Stimulated activated CD8-positive, alpha-beta memory T cell treated with anti-CD3 and anti-CD28 coated beads, Interleukin-4, amount 100 ng/mL, for 48 hours (primary cell): Measurements from ENCODE around the gene MRPS21.
A peak's percentile ranks its signal among the peaks of the same experiment; 100 is the strongest.

Experiments used
- DNase-seq: peaks from one replicate; pipeline ENCODE4 v3.0.0-alpha.2; 2020

Gene MRPS21

DNA sequence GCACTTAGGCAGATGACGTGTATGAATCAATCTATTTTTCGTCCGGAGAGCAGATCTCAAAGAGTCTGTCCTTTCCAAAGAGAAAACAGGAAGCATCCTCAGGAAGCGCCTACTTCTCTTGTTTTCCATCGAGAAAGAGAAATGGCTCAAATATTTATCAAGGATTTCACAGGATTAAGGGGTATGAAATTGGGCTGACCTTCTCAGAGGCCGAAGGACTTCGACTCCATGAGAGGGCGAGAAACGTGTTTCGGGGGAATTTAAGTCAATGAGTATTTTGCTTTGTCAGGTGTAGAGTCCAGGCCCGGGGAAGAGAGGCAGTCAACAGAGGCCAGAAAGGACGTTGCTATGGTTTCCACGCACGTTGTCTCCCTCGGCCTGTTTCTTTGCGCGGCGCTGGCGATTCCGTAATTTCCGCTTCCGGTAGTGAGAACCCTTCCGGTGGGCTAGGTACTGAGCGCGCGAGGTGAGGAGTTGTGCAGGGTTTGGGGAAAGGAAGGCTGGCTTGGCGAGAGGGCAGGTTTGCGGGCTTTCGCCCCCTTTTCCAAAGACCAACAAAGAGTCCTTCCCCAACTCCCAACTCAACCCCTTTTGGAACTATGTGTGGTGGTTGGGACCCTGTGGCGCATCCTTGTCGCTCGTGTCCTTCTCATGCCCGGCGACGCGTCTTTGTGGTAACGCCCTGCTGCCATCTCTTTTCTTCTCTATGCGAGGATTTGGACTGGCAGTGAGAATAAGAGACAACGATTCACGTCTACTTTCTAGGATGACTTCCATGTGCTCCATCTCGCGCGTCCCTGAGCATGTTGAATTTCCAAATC, at the start of gene MRPS21:
Gene MRPS21 (plus strand): TSS at position 429 of the 821 bp plus-strand sequence. CDS start 506 bp downstream, outside the sequence.
- peak; percentile 90 for DNase-seq

DNA sequence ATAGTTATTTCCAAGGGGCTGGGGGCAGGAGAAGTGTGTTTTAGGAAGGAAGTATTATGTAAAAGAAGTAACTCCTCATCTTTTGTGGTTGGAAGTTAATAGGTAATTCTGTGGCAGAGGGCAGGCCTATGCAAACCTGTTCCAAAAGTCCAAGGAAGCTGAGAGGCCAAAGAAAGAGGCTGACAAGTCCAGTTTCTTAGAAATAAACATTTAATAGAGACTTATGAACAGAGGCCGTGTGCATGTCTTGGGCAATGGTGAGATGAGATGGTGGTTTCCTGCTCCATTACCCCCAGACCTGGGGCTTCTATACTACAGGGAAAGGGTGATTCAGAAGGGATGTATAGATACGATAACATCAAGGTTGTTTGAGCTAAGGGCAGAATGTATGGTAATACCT, 43.7 kb upstream of the MRPS21 start:
- DNase-seq = no peak

DNA sequence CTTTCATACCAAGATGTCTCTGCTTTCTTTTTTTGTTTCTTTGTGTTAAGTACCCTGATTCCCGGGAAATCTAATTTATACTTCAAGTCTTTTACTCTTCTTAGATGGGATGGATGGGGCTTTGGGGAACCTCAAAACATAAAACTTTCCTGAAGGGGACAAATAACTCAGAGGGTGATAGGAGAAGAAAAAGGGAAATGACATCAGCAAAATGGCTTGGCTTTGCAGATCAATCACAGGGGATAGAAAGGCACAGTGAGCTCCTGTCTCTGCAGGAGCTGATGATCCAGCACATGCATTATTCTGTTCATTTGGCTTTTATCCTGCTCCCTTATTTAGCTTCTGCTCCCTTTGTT, 37.5 kb upstream of the MRPS21 start:
- DNase-seq = no peak

DNA sequence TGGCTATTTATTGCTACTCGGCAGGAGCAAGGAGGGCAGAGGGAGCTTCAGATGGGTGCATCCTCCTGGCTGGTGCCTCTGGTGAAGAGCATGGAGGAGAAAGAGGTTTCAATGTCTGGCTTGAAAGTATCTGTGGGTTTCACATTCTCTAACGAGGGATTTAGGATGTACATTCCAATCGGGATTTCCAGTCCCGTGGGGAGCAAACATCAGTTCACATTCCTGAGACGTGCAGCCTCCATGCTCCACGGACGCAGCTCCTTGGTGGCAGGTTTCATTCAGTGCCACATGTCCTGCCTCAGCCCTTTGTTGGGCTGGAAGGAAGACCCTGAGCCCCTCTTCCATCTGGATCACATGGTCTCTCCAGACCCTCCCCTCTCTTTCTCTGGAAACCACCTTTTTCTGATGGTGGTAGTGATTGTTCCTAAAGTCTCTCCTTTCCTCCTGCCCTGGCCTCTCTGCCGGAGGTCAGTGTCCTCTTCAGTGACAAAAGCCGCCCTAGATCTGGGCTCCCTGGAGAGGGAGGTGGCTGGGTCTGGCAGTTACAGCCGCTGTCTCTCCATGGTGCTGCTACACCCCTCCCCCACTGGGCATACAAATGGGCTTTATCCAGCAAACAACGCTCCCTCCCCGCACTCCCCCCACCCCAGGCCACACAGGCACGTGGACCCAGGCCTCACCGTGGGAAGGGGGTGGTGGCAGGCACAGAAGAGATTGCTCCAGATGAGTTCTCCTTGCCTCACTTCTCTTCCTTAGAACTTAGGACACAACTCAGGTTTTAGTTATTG, 36.9 kb upstream of the MRPS21 start:
- DNase-seq = no peak

DNA sequence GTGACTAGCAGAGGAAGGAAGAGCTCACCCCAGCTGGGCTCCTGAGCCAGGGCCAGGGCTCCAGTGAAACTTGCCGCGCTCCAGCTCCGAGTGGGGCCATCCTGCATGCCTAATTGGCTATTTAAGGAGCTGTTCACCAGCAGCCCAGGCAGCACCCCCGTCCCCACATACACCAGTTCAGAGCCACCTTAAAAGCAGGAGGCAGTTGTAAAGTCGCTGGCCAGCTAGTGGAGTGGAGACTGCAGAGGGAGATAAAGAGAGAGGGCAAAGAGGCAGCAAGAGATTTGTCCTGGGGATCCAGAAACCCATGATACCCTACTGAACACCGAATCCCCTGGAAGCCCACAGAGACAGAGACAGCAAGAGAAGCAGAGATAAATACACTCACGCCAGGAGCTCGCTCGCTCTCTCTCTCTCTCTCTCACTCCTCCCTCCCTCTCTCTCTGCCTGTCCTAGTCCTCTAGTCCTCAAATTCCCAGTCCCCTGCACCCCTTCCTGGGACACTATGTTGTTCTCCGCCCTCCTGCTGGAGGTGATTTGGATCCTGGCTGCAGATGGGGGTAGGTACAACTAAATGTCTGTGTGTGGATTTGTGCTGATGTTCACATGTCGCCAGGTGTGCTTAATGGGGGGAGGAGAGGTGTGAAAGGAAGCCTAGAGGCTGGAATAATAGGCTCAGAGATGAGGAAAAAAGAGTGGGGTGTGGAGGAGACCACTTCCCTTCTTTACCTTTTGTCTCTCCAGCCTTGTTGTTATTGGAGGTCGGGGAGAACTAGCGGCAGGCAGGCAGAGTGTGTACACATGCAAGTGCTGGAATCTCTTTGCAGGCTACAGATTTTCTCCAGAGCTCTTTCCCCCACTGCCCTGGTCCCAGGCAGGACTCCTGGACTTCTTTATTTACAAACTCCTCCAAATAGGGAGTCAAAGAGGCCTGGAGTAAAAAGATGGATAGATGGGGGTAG, 35.8 kb upstream of the MRPS21 start, which contains the start of gene CA14:
Gene CA14 (plus strand): TSS at position 151 of the 962 bp plus-strand sequence. CDS start 355 bp downstream, at position 506.
- no peak for DNase-seq

DNA sequence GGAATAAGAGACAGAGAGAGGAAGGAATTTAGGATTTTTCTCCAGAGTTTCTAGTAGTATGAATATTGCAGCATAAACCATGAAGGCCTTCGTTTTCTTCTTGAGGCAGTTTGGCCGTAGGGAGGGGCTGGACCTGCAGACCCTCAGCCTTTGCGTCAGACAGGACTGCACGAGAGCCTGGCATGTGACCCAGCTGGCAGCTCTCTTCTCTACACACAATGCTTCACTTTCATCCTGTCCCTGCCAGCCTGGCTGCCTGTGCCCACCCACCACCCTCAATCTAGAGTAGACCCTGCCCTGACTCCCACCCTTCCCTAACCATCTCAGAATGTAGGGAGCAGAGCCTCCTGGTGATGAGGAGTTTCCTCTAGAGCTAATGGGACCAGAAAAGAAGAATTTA, 34.4 kb upstream of the MRPS21 start:
- DNase-seq = no peak

DNA sequence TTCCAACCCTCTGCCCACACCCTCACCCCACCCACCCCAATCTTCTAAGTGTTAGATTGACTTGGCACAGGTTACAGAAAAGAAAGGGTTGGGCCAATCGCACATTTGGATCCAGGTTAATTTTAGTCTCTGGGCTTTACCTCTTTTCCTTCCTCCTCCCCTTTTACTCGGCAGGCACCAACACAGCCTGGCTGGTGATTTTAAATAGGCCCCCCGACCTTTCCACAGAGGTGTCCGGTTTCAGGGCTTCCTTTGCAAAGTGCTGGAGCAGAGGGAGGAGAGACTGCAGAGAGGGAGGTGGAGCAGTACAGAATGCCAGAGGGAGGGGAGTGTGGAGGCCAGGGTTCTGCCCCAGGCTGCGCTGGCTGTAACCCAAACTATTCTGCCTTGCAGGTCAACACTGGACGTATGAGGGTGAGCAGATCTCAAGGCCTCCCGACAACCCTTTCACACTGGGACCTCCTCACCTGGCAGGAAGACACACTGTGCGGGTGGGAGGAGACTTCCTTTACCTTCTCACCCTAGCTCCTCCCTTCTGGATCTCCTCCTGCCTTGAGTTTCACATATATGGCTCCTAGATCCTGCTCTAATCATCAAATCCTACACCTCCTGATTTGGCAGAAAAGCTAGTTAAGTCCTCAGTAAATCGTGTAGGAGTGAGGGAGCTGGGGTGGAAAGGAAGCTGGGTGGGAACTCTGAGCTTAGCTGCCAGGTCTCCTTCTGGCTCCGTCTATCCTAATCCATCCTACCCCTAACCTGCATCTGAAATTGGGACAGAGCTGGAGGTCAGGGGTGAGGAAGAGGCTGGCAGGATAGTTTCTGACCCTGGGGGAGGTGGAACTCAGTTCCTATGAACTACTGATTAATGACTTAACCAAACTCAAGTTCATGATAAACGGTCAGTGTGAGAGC, 33.6 kb upstream of the MRPS21 start:
- DNase-seq = no peak

DNA sequence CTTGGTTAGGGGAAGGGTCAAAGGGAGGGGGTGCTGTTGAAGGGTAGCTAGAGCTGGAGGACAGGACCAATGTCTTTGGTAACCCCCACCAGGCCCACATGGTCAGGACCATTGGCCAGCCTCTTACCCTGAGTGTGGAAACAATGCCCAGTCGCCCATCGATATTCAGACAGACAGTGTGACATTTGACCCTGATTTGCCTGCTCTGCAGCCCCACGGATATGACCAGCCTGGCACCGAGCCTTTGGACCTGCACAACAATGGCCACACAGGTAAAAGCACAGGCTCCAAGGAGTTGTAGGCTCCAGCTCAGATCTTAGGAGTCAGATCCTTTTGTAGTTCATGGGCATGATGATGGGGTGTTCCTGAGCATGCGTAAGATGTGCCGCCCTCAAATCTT, 32.3 kb upstream of the MRPS21 start:
- DNase-seq = no peak

DNA sequence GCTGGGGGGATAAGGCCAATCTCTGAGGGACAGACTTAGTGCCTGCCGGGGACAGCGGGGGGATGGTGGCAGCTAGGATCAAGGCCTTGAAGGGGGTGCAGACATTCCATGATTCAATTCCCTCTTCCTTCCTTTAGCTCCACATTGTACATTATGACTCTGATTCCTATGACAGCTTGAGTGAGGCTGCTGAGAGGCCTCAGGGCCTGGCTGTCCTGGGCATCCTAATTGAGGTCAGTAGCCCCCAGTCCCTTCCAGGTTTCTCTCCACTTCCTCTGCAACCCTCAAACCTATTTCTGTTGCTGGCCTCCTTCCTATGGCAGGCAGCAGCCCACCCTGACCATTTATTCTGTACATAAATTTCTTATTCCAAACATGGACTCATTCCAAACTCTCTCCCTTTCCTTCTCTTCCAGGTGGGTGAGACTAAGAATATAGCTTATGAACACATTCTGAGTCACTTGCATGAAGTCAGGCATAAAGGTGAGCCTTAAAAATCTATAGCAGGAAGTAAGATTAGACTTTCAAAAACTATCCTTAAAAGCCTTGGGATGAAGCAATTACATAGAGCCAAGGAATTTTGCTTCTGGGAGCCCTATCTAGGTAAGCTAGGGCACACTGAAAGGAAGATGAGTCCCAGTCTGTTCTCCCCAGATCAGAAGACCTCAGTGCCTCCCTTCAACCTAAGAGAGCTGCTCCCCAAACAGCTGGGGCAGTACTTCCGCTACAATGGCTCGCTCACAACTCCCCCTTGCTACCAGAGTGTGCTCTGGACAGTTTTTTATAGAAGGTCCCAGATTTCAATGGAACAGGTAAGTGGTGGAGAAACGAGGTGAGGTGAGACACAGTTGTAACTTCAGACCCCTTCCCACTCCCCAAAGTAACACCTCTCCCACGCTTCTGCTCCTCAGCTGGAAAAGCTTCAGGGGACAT, 31.0 kb upstream of the MRPS21 start:
- DNase-seq = no peak

DNA sequence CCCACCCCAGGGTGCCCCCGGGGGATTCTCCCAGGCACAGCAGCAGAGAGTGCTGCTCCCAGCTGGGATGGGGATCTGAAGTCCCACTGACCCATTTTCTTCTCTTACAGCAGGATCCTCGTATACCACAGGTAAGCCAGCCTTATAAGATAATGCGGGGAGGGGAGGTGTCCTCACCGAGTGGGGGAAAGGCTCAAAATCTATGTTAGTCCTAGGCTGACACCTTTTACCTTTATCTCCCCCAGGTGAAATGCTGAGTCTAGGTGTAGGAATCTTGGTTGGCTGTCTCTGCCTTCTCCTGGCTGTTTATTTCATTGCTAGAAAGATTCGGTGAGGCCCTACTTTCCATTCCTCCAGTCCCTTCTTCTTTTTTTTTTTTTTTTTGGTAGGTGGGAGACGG, 30.1 kb upstream of the MRPS21 start:
- DNase-seq = no peak

DNA sequence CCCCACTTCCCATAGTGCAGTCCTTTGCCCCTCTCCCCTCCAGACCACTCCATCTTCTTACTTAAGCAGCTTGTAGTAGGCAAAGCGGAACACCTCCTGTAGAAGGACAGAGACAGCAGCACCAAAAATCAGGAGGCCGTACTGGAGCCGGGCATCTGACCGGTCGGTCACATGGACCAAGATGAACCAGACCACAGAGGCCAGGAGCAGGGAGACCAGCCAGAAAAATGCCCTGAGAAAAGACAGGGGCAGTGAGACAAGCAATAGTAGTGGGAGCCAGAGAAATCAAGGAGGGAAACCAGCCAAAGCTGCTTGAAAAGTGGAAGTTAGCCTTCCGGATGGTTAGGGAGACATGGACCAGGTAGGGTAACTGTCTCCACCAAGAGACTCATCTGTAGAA, 25.8 kb upstream of the MRPS21 start:
- DNase-seq = no peak

DNA sequence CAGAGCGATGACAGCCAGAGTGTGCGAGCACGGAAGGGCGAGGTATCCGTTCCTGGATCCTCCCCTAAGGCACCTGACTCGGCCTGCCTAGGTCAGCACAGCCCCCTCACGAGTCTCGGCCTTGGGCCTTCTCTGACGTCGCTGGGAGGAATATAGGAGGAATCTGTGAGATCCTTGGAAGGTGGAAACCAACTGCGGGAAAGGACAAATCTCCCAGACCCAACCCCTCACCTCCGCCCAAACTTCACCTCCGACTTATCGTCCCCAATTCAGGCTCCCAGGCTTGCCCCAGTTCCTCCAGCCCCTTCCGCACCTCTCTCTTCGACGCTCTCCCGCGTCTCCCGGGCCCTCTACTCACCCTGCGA, 25.3 kb upstream of the MRPS21 start:
- DNase-seq = peak; percentile 51

DNA sequence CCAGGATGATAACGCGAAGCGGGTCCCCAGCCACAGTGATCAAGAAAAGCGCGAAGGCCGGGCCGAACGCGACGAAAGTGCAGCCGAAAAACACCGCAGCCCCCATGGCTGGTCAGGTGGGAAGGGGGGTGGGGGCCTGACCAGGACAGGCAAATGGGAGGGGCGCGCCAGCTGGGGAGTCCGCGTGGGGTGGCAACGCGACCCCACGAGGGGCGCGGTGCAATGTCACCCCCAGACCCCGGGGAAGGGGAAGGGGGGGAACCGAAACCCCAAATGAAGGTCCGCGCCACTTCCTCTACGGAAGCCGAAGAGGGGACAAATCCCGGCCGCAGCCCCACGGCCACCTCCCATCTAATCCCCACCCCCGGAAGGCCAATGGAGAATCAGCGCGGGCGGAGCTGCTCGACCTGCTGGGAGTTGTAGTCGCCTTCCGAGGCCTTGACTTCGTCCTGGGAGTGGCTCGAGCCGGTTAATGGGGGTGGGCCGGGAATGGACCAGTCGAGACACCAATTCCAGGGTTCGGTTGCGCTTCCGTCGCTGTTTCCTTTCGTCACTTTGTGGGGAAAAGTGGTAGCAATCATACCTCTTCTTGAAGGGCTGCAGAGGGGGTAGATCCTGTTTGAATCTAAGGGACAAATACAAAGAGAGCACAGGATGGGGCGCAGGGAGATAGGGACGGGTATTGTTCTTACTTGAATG, 24.8 kb upstream of the MRPS21 start, which contains the start of gene APH1A:
Gene APH1A (minus strand): TSS at position 312 of the 699 bp plus-strand sequence. CDS start 206 bp downstream, at position 106.
- peak; percentile 95 for DNase-seq

DNA sequence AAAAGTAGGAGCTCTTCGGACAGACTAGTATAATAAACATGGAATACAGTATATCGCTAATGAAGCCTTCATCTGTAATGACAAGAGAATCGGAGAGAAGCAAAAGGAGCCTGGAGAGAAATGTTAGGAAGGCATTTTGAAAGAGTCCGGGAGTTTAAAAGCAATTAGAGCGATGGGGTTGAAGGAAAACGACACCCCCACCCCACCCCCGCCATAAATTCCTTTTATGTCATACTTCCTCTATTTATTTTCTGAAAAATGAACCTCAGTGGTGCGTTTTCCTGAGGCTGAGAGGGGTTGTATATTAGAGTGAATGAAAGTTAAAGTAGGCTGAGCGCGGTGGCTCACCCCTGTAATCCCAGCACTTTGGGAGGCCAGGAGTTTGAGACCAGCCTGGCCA, 24.2 kb upstream of the MRPS21 start:
- no peak for DNase-seq

DNA sequence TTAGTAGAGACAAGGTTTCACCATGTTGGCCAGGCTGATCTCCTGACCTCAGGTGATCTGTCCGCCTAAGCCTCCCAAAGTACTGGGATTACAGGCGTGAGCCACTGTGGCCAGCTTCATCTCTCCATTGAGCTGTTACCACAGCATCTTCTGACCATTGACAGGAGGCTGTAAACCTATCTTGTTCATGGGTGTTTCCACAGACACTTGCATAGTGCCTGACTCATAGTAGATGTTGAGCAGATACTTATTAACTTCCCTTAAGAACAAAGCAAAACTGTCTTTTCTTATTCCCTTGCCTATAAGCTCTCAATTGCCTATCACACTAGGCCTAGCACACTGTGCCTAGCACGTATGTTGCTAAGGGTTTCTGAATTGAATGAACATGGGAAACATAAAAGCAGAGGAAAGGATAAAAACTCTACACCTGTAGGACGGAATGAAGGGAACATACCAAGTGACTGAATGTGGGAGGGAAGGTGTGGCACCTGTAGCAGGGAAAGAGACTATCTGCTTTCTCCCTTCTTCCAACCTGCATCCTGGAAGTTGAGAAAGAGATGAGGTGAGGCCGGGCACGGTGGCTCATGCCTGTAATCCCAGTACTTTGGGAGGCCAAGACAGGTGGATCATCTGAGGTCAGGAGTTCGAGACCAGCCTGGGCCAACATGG, 22.2 kb upstream of the MRPS21 start:
- DNase-seq = no peak

DNA sequence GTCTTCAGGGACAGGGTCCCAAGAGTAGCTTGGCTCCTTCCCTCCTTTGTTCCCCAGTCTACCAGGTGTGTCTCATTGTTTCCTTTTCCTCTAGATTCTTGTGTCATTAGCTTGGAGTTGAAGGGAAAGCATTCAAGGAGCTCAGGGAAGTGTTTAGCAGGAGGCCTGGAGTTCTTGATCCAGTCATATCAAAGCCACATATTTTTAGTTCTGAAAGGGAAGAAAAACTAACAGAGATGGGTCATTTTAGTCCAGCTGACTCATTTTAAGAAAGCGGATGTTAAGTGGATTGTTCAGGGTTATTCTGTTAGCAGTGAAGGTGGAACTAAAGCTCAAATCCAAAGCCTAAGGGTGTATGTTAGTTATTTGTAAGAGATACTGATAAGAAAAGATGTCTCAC, 20.4 kb upstream of the MRPS21 start:
- DNase-seq = no peak

DNA sequence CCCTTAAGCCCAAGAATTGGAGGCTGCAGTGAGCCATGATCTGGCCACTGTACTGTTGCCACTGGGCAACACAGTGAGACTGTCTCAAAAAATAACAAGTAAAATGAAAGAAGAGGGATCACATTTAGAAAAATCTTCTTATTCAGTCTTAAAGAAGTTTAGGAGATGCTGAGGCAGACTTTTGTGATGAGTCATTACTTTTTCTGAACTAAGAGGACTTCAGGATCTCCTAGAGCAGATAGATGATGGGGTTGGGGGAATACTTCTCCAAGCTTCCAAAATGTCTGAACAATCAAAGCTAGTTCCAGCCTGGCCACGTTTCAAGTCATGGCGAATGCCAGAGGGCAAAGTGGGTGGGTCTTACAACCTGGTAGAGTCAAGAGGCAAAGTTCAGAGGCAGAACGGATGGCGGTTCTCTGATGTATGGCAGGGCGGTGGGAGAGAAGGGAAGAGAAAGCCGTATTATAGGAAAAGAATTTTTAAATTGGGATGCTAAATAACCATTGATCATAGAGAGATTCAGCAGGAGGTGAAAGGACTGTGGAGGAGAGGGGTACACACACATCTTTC, 13.4 kb upstream of the MRPS21 start:
- DNase-seq = no peak

DNA sequence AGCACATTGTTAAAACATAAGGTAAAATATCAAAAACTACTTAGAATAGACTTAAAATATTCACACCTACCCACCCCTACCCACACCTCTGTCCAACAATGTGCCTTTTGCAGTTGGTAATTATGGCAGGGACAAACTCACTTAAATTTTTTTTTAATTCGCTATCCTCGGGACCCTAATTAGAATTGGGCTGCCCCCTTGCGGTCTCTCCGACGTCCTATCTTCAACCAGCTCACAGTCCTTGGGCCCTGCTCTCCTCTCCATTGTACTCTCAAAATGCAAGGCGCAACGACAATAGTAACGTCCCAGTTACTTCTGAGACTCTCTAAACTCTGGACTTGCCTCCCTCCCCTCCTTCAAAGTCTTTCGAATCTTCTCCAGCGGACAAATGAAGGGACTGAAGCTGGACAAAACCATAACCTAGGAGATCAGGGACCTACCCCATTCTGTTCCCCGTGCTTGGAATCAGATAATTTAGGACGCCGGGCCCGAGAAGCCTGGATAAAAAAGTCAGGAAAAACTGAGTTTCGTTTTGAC, 12.4 kb upstream of the MRPS21 start:
- peak; percentile 73 for DNase-seq
